Right lobe of liver (tissue), 6 donors: ENCODE data around the gene GNPDA1. TPM values are rescaled to one million over a fixed set of nuclear protein-coding genes. Genes with fewer than 3 reads are reported as not detected.

Experiments used
- ATAC-seq, 4 donors: fragments of 200-7000 bp; cut with Tn5 transposase; one replicate each; pipeline ENCODE4 v1.9.1; 2020; ENCODE audit warnings: mild to moderate bottlenecking in 4 of 4, moderate library complexity in 4 of 4
- DNase-seq, 3 donors: peaks; one replicate each; pipeline ENCODE4 v3.0.0-alpha.2; 2020
- H3K27ac ChIP-seq, 3 donors: fragments of 200-600 bp; one replicate each; pipeline ENCODE4 v1.8.0; 2022
- H3K27me3 ChIP-seq, 2 donors: fragments of 200-600 bp; one replicate each; pipeline ENCODE4 v1.8.0; 2022
- H3K36me3 ChIP-seq, 4 donors: fragments of 200-600 bp; sonication (generic) in 1 of 4; one replicate each; pipeline versions ENCODE4 v1.5.1 to v1.8.0; 2017 to 2022; ENCODE audit warnings: control low read depth in 1 of 4
- H3K4me1 ChIP-seq, 4 donors: fragments of 200-600 bp; sonication (generic) in 1 of 4; one replicate each; pipeline versions ENCODE4 v1.5.1 to v1.8.0; 2017 to 2022; ENCODE audit warnings: control low read depth in 1 of 4
- H3K4me3 ChIP-seq, 3 donors: fragments of 200-600 bp; one replicate each; pipeline ENCODE4 v1.8.0; 2022
- H3K9me3 ChIP-seq, 4 donors: fragments of 200-600 bp; sonication (generic) in 1 of 4; one replicate each; pipeline versions ENCODE4 v1.5.1 to v1.8.0; 2017 to 2022; ENCODE audit warnings: control low read depth in 1 of 4
- POLR2A ChIP-seq: fragments of 450-650 bp; IDR thresholded peaks from one replicate; pipeline ENCODE4 v1.6.1; 2017; ENCODE audit warnings: antibody characterized with exemption, mild to moderate bottlenecking
- WGBS: methylation state at CpG from one replicate; pipeline ENCODE4 v1.1.6; 2018; ENCODE audit warnings: low coverage, low lambda C conversion rate; ENCODE audit not compliant: insufficient coverage; ENCODE audit errors: missing lambda C conversion rate; 5-methylcytosine and 5-hydroxymethylcytosine counted together
- intact Hi-C, 2 donors: fragments of 100-400 bp; cut with DNase I; formaldehyde crosslinking; loops; one replicate each; pipeline versions ENCODE4 v1.11.2 to v1.14.1; 2022
- total RNA-seq, 6 experiments: library from RNA; depleted of rRNA in 2 of 6; stranded (reverse); fragments of >200 nt in 2 of 6; fragmentation: NEBNext Ultra II Directional in 3 of 6; extraction: Animal tissue kit (Norgen Biotek cat#: 25700) in 3 of 6; gene quantifications; one replicate each; pipeline versions ENCODE4 v1.1.0 to v1.2.4, GENCODE V29; 2016 to 2023
- TF ChIP-seq, protein P1 (sequence below), 4 donors: fragments of 200-600 bp in 3 of 4; fragments of 450-650 bp in 1 of 4; IDR thresholded peaks; one replicate each; pipeline versions ENCODE4 v1.5.1 to v1.8.0; 2016 to 2022; ENCODE audit warnings: antibody characterized with exemption in 4 of 4, mild to moderate bottlenecking in 2 of 4
- donor health status: DM: no; HTN: yes; CAD: no.
- donor health status: DM: no; HTN: no; CAD: no.
- donor health status: DM: no; HTN: no; CAD: no.
- donor health status: DM: no; HTN: yes; CAD: no.
- donor health status: DM: no; HTN: yes; CAD: no.

Gene GNPDA1
- total RNA-seq, 6 experiments from 2014 or later: 6.3 to 22.1 (median 14.9) TPM

DNA sequence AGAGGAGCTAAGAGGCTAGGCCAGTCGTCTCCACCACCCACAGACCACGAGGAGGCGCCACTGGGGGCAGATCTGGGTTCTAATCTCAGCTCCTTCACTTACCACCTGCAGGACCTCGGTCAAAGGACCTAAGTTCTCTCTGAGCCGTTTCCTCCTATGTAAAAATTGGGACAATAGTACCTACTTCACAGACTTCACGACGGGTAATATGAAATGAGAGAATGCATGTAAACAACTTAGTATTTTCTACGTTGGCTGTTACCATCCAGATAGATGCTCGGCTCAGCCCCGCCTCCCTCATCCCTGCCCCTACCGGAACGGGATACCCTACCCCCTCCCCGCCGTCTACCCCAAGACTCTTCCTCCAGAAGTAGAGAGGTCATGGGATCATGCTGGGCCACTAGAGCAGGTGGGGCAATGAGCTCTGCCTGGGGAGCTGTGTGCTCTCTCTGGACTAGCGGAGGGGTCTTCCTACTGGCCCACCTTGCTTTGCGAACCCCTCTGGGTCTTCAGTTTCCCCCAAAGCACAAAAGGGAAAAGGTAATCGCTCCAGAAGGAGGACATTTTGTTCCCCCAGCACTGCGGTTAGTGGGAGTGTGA lies 541 bp downstream of the GNPDA1 start:
- H3K4me3 ChIP-seq: peak overlapping the region; percentile 65 to 75 (median 70)
- peaks cover 0 to 32% (median 11%) of the 10 kb centered on the region in 4 donors for H3K4me1 ChIP-seq
- peak overlapping the region; percentile 90 to 95 (median 94) for H3K27ac ChIP-seq
- TF ChIP-seq POLR2A: no peak
- TF ChIP-seq, protein P1, sequence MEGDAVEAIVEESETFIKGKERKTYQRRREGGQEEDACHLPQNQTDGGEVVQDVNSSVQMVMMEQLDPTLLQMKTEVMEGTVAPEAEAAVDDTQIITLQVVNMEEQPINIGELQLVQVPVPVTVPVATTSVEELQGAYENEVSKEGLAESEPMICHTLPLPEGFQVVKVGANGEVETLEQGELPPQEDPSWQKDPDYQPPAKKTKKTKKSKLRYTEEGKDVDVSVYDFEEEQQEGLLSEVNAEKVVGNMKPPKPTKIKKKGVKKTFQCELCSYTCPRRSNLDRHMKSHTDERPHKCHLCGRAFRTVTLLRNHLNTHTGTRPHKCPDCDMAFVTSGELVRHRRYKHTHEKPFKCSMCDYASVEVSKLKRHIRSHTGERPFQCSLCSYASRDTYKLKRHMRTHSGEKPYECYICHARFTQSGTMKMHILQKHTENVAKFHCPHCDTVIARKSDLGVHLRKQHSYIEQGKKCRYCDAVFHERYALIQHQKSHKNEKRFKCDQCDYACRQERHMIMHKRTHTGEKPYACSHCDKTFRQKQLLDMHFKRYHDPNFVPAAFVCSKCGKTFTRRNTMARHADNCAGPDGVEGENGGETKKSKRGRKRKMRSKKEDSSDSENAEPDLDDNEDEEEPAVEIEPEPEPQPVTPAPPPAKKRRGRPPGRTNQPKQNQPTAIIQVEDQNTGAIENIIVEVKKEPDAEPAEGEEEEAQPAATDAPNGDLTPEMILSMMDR (IDR thresholded peaks at IDR 0.05): peak in 3 of 4 donors; percentile 33 to 38 (median 36)
- DNase-seq (peak in 2 of 3 donors; percentile 59 to 60), ATAC-seq (peak; percentile 8 to 31 (median 20))
- 7% methylated on average over 11 of the region's 18 CpGs for WGBS
- no peaks in the 10 kb centered on the region for H3K27me3 ChIP-seq
- no peaks in the 10 kb centered on the region for H3K36me3 ChIP-seq
- intact Hi-C loops: loop anchor here in 1 of 2 donors (10.0 kb wide), 1 partner anchor 123 kb away; no protein-coding TSS in a partner anchor
- no peaks in the 10 kb centered on the region for H3K9me3 ChIP-seq

DNA sequence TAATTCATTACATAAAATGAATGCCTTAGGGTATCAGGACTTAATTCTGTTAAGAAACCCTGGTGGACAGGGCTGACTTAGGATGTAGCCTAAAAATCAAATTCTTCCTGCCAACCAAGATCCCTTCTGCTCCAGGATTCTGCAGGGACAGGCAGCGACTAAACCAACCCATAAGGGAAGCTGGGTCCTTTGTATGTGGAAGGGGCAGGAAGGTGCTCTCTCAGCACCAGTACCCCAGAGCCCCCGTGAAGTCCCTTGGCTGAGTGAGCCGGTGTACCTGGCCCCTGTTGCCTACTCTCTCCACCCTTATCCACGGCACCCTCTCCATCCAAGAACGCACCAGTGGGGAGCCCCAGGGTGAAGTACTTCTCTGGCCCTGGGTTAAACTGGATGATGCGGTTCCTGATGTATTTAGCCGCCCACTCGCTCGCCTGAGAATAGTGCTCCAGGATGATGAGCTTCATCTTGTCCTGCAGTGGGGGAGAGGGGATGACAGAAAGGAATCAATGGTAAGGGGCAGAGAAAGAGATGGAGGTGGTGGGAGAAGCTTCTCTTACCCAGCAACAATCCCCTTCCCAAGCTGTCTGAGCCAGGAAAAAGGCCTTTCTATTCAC lies 1.1 kb downstream of the GNPDA1 start:
- no peaks in the 10 kb centered on the region for H3K27me3 ChIP-seq
- ATAC-seq: no peak
- DNase-seq: no peak
- H3K9me3 ChIP-seq: no peaks in the 10 kb centered on the region
- peaks cover 0 to 32% (median 11%) of the 10 kb centered on the region in 4 donors for H3K4me1 ChIP-seq
- peak overlapping the region in 2 of 3 donors; percentile 65 to 75 for H3K4me3 ChIP-seq
- TF ChIP-seq POLR2A: no peak
- TF ChIP-seq, protein P1 (IDR thresholded peaks at IDR 0.05): no peak
- no peaks in the 10 kb centered on the region for H3K36me3 ChIP-seq
- WGBS: 91% methylated on average over 6 of the region's 9 CpGs
- no peak overlapping the region for H3K27ac ChIP-seq
- intact Hi-C loops: loop anchor here in 1 of 2 donors (10.0 kb wide), 1 partner anchor 123 kb away; no protein-coding TSS in a partner anchor

DNA sequence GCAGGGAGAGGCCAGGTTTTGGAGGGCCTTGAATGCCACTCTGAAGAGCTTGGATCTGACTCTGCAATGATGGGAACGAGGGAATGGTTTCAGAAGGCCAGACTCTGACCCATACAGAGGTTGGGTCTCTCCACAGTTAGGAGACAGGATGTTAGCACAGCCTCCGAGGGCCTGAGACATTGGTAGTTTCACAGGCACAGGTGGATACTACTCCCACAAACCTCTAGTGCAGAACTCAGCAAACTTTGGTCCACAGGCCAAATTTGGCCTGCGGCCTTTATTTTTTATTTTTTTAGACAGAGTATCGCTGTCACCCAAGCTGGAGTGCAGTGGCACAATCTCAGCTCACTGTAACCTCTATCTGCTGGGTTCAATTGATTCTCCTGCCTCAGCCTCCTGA lies 2.9 kb downstream of the GNPDA1 start:
- no peak for DNase-seq
- Histone ChIP-seq H3K4me1 (peaks cover 0 to 30% (median 9%) of the 10 kb centered on the region in 4 donors), H3K9me3 (no peaks in the 10 kb centered on the region), H3K27me3 (no peaks in the 10 kb centered on the region), H3K27ac (no peak overlapping the region), H3K36me3 (peaks cover 0 to 10% (median 2%) of the 10 kb centered on the region in 4 donors), H3K4me3 (no peak overlapping the region)
- TF ChIP-seq POLR2A: no peak
- TF ChIP-seq, protein P1 (IDR thresholded peaks at IDR 0.05): no peak
- WGBS: 68% methylated on average over 4 of the region's 4 CpGs
- no peak for ATAC-seq
- intact Hi-C loops: loop anchor here in 1 of 2 donors (10.0 kb wide), 1 partner anchor 125 kb away; no protein-coding TSS in a partner anchor

DNA sequence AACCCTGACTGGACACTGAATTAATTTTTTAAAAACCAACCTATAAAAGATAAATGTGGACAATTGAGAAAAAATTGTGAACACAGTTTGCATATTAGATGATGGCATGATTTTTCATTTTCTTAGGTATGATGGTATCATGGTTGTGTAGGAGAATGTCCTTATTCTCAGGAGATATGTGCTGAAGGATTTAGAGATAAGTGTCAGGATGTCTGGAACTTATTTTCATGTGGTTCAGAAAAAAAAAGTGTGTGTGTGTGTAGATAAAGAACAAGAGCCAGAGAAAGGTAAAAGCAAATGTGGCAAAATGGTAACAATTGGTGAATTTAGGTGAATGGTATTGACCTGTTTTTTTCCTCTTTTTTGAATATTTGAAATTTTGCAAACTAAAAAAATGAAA lies 4.0 kb downstream of the GNPDA1 start:
- Histone ChIP-seq H3K27me3 (no peaks in the 10 kb centered on the region), H3K9me3 (no peaks in the 10 kb centered on the region), H3K27ac (no peak overlapping the region), H3K4me3 (no peak overlapping the region), H3K4me1 (peaks cover 0 to 19% (median 4%) of the 10 kb centered on the region in 4 donors), H3K36me3 (peaks cover 0 to 19% (median 2%) of the 10 kb centered on the region in 4 donors)
- intact Hi-C loops: no loop called here
- TF ChIP-seq, protein P1 (IDR thresholded peaks at IDR 0.05): no peak
- TF ChIP-seq POLR2A: no peak
- DNase-seq (no peak), ATAC-seq (no peak)
